DOHH2 (cell line): ENCODE data around the gene ARL15.
"Not testable (repeated sequence)": the region's sequence is repeated elsewhere in the genome, so short reads cannot be mapped to it uniquely, and the experiment has no call there.

Source experiments
- H3F3A ChIP-seq: fragments of 200-600 bp; sonication (generic), shearing (Covaris generic); 2 replicates; pipeline ENCODE4 v1.6.0; 2016; ENCODE audit warnings: antibody characterized with exemption, mild to moderate bottlenecking; ENCODE audit not compliant: control insufficient read depth, insufficient read depth
- H3K27ac ChIP-seq: fragments of 200-600 bp; sonication (generic); 2 replicates; pipeline ENCODE4 v1.5.1; 2014; ENCODE audit warnings: low read depth, mild to moderate bottlenecking, low read length, moderate library complexity
- H3K27me3 ChIP-seq: fragments of 200-600 bp; sonication (generic); 2 replicates; pipeline ENCODE4 v1.6.1; 2014; ENCODE audit warnings: mild to moderate bottlenecking, low read length, mixed read lengths; ENCODE audit not compliant: control insufficient read depth
- H3K36me3 ChIP-seq: fragments of 200-600 bp; sonication (generic); 2 replicates; pipeline ENCODE4 v1.6.1; 2014; ENCODE audit warnings: mild to moderate bottlenecking, low read length, moderate library complexity, mixed read lengths; ENCODE audit not compliant: control insufficient read depth
- H3K4me1 ChIP-seq: fragments of 200-600 bp; sonication (generic); 2 replicates; pipeline ENCODE4 v1.6.1; 2014; ENCODE audit warnings: mild to moderate bottlenecking, low read length, mixed read lengths; ENCODE audit not compliant: control insufficient read depth
- H3K4me2 ChIP-seq: fragments of 200-600 bp; sonication (generic); 2 replicates; pipeline ENCODE4 v1.6.0; 2014; ENCODE audit warnings: mild to moderate bottlenecking, low read length, moderate library complexity
- H3K4me3 ChIP-seq: fragments of 200-600 bp; sonication (generic); 2 replicates; pipeline ENCODE4 v1.5.1; 2014; ENCODE audit warnings: mild to moderate bottlenecking, low read length, mixed read lengths
- H3K79me2 ChIP-seq: fragments of 200-600 bp; sonication (generic); 2 replicates; pipeline ENCODE4 v1.6.1; 2014; ENCODE audit warnings: mild to moderate bottlenecking, low read length, mixed read lengths; ENCODE audit not compliant: control insufficient read depth
- H3K9me2 ChIP-seq: fragments of 200-600 bp; sonication (generic); replicated peaks from 2 replicates; pipeline ENCODE4 v1.6.1; 2014; ENCODE audit warnings: mild to moderate bottlenecking, low read length, mixed read lengths; ENCODE audit not compliant: control insufficient read depth
- H3K9me3 ChIP-seq: fragments of 200-600 bp; sonication (generic); 2 replicates; pipeline ENCODE4 v1.6.1; 2014; ENCODE audit warnings: antibody characterized with exemption, low read length, mixed read lengths; ENCODE audit not compliant: control insufficient read depth, insufficient read depth
- H4K20me1 ChIP-seq: fragments of 200-600 bp; sonication (generic); 2 replicates; pipeline ENCODE4 v1.6.0; 2014; ENCODE audit warnings: low read depth, mild to moderate bottlenecking, antibody characterized with exemption, low read length, moderate library complexity; ENCODE audit not compliant: control insufficient read depth, insufficient read depth
- EZH2phosphoT487 ChIP-seq: fragments of 200-600 bp; sonication (generic); IDR thresholded peaks from 2 replicates; pipeline ENCODE4 v1.6.1; 2017; ENCODE audit warnings: borderline replicate concordance, mild to moderate bottlenecking, antibody characterized with exemption, low read length, moderate library complexity, mixed read lengths
- TF ChIP-seq, protein P1 (sequence below): fragments of 200-600 bp; sonication (generic); IDR thresholded peaks from one replicate; pipeline ENCODE4 v1.5.1; 2014; ENCODE audit warnings: antibody characterized with exemption, mild to moderate bottlenecking, low read depth, low read length; ENCODE audit not compliant: poor library complexity, severe bottlenecking

The ARL15 gene

DNA sequence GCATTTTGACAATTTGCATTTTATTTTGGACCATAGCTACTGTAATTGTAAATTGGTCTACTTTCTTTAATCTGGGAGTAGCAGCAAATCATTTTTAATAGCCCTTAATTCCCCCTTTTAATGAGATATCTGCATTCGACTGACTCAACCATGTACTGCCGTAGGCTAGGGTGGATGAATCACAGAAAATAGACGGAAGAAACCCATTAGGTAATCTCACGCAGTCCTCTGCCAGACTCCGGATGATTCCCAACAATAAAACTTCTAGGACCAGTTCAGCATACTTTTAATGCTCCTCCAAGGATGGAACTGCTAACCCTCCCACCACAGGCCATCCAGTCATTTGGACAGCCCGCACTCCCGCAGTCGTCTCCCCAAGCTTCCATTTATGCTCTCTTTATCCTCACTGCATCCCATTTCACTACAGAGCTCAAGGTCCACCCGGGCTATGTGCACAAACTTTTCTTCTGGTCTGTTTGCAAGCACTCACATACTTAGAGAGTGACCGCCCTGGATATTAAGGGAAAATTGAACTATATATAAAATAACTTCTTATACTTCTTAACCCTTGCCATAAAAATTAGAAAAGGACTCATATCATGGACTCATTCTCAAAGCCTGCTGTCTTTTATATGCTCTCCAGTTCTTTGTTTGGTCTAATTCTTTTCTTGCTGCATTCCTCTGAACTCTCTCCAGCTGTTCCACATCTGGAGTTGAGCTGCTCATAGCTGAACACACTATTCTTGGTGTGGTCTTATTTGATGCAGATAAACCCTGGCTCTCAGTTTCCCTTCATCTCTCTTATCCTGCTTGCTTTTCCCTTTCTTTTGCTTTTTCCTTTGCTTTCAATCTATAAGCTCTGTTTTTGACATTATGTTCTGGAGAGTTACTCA lies 326.6 kb downstream of the ARL15 start:
- Histone ChIP-seq H3K27ac (no peak overlapping the region), H3K27me3 (no peaks in the 10 kb centered on the region), H3K4me3 (no peak overlapping the region), H3K79me2 (no peaks in the 10 kb centered on the region), H3K4me2 (no peak overlapping the region), H3K9me2 (no peaks in the 10 kb centered on the region), H3F3A (no peaks in the 10 kb centered on the region), H3K9me3 (no peaks in the 10 kb centered on the region), H3K36me3 (no peaks in the 10 kb centered on the region), H4K20me1 (no peaks in the 10 kb centered on the region), H3K4me1 (no peaks in the 10 kb centered on the region)
- no peak for TF ChIP-seq EZH2phosphoT487

GRCh38 chr5:53982319-53982718 lies 328.1 kb downstream of the ARL15 start:
- not testable (repeated sequence) for H3K9me2 ChIP-seq, H3K4me3 ChIP-seq, H3K4me1 ChIP-seq, H3K27ac ChIP-seq, H3K27me3 ChIP-seq, H4K20me1 ChIP-seq, H3K9me3 ChIP-seq, H3F3A ChIP-seq, H3K79me2 ChIP-seq, H3K36me3 ChIP-seq, H3K4me2 ChIP-seq

DNA sequence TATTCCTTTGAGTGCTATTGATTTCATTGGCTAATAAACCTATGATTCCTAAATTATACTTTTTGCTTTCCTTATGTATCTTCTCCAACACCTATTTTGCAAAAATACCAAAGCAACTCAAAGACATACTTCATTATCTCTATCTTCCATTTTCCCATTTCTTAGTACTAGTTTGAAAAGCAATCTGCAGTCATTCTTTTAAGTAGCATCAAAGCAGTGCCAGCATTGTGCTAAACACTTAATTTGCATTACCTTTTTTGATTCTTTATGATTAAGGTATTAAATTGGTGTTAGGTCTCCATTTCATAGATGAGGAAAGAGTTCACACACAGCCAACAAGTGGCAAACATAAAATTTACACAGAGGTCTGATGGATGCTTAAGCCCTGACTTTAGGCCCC lies 330.3 kb downstream of the ARL15 start:
- no peaks in the 10 kb centered on the region for H3F3A ChIP-seq
- H3K4me3 ChIP-seq = no peak overlapping the region
- H3K9me2 ChIP-seq = no peaks in the 10 kb centered on the region
- no peaks in the 10 kb centered on the region for H3K4me1 ChIP-seq
- H3K4me2 ChIP-seq = no peak overlapping the region
- no peaks in the 10 kb centered on the region for H3K79me2 ChIP-seq
- H4K20me1 ChIP-seq = no peaks in the 10 kb centered on the region
- no peaks in the 10 kb centered on the region for H3K9me3 ChIP-seq
- H3K27ac ChIP-seq = no peak overlapping the region
- H3K36me3 ChIP-seq = no peaks in the 10 kb centered on the region
- no peak for TF ChIP-seq EZH2phosphoT487
- TF ChIP-seq, protein P1, sequence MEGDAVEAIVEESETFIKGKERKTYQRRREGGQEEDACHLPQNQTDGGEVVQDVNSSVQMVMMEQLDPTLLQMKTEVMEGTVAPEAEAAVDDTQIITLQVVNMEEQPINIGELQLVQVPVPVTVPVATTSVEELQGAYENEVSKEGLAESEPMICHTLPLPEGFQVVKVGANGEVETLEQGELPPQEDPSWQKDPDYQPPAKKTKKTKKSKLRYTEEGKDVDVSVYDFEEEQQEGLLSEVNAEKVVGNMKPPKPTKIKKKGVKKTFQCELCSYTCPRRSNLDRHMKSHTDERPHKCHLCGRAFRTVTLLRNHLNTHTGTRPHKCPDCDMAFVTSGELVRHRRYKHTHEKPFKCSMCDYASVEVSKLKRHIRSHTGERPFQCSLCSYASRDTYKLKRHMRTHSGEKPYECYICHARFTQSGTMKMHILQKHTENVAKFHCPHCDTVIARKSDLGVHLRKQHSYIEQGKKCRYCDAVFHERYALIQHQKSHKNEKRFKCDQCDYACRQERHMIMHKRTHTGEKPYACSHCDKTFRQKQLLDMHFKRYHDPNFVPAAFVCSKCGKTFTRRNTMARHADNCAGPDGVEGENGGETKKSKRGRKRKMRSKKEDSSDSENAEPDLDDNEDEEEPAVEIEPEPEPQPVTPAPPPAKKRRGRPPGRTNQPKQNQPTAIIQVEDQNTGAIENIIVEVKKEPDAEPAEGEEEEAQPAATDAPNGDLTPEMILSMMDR = no peak
- H3K27me3 ChIP-seq = no peaks in the 10 kb centered on the region

DNA sequence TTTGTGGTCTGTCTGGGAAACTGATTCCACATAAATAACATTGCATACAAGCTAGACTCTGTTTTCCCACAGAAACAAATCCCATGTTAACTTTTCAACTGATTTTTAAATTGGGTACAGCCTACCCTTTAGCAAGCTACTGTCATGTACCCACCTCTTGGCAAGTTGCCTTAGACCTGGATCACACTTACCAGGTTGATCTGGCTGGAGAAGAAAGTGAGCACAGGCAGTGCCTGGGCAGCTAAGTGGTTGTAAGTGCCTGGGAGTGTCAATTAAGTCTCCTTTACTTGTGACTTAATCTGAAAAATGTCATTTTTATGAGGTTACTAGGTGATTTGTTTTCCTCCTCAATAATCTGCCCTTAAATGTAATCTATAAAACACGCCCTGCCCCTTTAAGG lies 336.4 kb downstream of the ARL15 start:
- H3K79me2 ChIP-seq = no peaks in the 10 kb centered on the region
- no peaks in the 10 kb centered on the region for H3K9me3 ChIP-seq
- H3K36me3 ChIP-seq = no peaks in the 10 kb centered on the region
- no peak overlapping the region for H3K27ac ChIP-seq
- H3K4me3 ChIP-seq = no peak overlapping the region
- no peaks in the 10 kb centered on the region for H3F3A ChIP-seq
- H4K20me1 ChIP-seq = no peaks in the 10 kb centered on the region
- H3K9me2 ChIP-seq = no peaks in the 10 kb centered on the region
- TF ChIP-seq, protein P1 = no peak
- TF ChIP-seq EZH2phosphoT487 = no peak
- no peaks in the 10 kb centered on the region for H3K4me1 ChIP-seq
- H3K4me2 ChIP-seq = no peak overlapping the region
- no peaks in the 10 kb centered on the region for H3K27me3 ChIP-seq
